ENCODE data around the gene NBPF11.
A peak's percentile ranks its signal among the peaks of the same experiment; 100 is the strongest.
"Not testable (repeated sequence)": the region's sequence is repeated elsewhere in the genome, so short reads cannot be mapped to it uniquely, and the experiment has no call there.

Gene NBPF11

GRCh38 chr1:148151911-148152656 lies at the start of gene NBPF11:
Gene NBPF11, minus strand, starts transcription at chr1:148152281. Its CDS starts 25,278 bp downstream, at chr1:148127003.
- DNase-seq = peak; percentile 70 to 72

DNA sequence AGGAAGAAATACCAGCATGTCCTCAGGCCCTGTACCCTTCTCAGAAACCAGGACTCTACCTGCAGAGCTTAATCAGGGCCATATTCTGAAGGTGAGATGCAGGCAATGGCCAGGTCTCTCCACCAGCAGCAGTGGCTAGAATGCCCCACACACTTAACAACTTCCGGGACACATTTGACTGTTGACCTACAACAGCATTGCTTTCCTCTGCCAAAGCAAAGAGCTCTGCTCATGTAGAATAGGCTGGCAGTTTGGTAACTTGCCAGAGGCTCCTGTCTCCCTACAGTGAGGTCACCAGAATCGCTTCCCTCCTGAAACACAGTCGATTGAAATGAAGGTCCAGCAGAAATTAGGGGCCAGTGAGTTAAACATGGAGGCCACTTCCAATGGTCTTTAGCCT lies 45.3 kb upstream of the NBPF11 start:
- DNase-seq = not testable (repeated sequence)

DNA sequence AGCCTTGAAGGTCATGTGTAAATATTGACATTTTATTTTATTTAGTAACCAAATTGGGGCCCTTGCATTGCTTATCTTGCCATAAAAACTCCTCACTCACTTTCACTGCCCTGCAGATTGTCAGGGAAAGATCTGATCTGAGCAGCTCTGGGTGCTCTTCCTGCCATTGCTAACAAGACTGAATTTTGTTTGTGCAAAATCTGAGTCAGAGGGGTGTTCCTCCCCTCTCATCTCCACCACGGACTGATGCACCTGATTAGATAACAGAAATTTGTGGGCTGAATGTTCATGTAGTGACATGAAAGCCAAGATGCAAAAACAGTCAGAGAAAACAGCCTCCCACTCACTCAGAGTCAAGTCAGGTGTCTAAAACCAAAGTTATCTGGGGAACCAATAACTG lies 44.9 kb upstream of the NBPF11 start:
- DNase-seq = not testable (repeated sequence)

- not testable (repeated sequence) for DNase-seq
These were observed 43.0 kb upstream of the NBPF11 start for GRCh38 chr1:148195115-148195514.

DNA sequence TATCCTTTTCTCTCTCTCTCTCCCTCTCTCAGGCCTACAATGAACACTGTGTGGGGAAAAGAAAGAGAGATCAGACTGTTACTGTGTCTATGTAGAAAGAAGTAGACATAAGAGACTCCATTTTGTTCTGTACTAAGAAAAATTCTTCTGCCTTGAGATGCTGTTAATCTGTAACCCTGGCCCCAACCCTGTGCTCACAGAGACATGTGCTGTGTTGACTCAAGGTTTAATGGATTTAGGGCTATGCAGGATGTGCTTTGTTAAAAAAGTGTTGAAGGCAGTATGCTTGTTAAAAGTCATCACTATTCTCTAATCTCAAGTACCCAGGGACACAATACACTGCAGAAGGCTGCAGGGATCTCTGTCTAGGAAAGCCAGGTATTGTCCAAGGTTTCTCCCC lies 36.7 kb upstream of the NBPF11 start:
- not testable (repeated sequence) for DNase-seq

- DNase-seq = not testable (repeated sequence)
These were observed 26.6 kb upstream of the NBPF11 start for GRCh38 chr1:148178682-148179081.

DNA sequence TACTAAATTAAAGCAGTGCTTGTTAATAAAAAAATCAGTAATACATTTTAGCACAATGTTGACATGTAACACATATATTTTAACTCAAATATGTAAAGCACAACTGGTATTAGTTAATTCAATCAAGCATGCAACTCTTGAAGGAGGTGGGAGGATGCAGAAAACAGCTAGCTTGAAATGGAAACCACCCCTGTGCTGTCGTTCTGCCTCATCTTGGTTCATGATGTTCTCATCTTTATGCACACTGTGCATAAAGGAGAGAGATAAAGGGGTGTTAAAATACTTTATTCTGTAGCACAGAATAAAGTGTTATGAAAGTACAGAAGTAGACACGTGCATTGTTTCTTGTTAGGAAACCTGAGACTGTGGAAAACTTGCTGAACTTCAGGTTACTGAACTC lies 23.3 kb upstream of the NBPF11 start:
- not testable (repeated sequence) for DNase-seq

DNA sequence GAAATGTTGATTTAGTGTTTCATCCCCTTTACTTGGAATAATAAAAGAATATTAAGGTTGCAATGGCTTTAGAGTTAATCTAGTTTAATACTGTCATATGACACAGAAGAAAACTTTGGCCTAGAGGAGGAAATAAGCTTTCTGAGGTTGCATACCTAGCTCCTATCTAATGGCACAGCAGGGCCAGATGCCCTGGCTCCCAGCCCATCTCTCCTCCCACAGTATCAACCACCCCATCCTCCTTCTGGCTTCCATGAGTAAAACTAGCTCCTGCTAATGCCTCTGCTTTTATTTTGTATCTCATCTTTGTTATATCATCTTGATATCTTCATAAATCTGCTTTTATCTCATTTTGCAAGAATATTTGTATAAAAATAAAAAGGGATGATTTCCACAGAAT lies 19.9 kb upstream of the NBPF11 start:
- DNase-seq = not testable (repeated sequence)

GRCh38 chr1:148166558-148167492 lies 14.7 kb upstream of the NBPF11 start:
- DNase-seq = no peak

DNA sequence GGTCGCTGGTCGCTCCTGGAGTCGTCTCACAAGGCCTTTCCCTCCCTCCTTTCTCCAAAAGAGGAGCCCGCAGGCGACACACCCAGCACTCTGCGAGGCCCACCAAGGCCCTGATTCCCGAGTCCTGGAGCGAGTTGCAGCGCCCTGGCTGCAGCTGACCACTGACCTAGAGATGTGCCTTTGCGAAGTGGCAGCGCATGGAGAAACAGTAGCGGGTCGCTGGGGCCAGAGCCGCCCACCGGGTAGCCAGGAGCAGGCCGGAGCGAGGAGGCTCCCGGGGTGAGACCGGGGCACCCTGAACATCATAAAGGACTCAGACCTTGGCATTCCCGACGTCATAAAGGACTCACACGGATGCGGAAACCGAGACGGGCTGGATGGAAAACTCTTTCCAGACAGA lies 10.3 kb upstream of the NBPF11 start:
- no peak for DNase-seq

- DNase-seq = no peak
These were observed 9.2 kb upstream of the NBPF11 start for GRCh38 chr1:148161053-148161901.

GRCh38 chr1:148160343-148161052 lies 8.4 kb upstream of the NBPF11 start:
- no peak for DNase-seq

DNA sequence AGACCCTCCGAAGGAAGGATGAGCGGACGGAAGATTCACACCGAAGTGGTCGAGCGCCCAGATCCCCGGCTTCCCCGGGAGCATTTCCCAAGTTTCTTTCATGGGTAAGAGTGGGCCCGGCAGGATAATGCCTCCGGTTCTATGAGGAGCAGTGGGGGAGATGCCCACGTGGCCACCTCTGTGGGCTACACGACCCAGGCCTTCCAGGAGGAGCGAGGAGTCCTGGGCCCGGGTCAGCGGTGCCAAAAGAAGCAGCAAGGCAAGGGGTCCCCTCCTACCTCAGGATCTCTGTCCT lies 7.9 kb upstream of the NBPF11 start:
- DNase-seq = no peak

- DNase-seq = no peak
These were observed 6.4 kb upstream of the NBPF11 start for GRCh38 chr1:148158341-148159003.

DNA sequence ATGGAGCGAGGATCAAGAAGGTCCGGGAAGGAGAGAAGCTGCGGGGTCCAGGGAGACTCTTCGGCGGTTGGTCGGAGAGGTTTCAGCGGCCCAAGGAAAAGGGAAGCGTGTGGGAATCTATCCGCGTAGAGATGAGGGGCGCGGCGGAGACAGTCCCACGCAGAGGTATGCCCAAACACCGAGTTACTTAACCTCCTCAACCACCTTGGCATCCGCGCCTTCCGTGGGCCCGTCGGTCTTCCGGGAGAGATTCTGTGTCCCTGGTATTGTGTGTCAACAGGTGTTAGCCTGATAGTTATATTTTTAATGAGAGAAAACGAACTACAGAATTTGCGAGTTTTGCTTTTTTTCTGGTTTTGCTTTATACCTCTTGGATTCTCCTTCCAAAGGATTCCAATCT lies 5.7 kb upstream of the NBPF11 start:
- not testable (repeated sequence) for DNase-seq

- not testable (repeated sequence) for DNase-seq
These were observed 3.6 kb upstream of the NBPF11 start for GRCh38 chr1:148155494-148156275.

DNA sequence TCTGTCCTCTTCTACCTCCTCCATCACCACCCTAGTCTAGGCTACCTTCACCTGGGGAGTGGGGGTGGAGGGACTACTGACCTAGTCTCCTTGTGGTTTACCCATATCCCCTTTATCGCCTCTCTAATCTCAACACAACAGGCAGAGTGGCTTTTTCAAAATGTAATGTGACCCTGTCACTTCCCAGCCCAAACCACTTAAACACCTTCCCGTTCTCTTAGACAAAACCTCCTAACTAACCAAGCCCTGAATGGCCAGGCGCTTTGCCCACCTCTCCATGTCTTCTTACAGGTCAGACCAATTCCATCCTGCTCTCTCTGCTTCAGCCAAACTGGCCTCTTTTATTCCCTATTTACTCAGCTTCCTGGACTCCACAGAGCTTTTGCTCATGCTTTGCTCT lies 714 bp upstream of the NBPF11 start:
- not testable (repeated sequence) for DNase-seq

DNA sequence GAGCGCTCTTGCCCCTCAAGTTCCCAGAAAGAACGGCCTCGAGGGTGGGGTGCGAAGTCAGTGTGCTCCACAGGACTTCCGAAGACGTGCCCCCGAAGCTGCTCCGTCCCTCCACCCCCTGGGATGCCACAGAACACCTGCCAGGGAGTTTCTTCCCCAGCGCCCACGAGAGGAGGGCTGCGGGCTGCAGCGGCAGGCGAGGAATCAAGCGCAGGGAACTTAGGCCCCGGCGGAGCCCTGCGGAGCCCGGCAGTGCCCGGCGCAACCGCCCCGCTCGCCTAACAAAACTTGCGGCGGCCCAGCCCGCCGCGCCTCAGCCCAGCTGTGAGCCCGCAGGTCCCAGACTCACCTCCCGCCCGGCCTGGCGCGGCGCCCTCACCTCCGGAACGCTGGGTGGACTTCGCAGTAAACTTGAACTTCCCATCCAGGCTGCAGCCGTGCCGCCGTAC lies 686 bp downstream of the NBPF11 start:
- not testable (repeated sequence) for DNase-seq

DNA sequence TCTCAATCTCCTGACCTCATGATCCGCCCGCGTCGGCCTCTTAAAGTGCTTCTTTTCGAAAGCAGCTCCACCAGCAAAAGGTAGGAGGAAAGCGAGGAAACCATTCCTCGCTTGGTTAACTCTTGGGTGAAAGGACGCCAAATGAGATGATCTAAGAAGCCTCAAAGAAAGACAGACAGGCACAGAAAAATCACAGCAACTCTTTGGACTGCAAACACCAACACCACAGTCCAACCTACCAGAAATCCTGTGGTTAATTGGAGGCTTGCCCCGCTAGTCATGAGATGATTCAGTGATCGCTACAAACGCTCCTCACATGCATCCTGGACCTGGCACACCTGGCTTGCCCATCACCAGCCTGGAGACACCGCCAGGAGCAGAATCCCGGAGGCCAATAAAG lies 1.1 kb downstream of the NBPF11 start:
- not testable (repeated sequence) for DNase-seq

DNA sequence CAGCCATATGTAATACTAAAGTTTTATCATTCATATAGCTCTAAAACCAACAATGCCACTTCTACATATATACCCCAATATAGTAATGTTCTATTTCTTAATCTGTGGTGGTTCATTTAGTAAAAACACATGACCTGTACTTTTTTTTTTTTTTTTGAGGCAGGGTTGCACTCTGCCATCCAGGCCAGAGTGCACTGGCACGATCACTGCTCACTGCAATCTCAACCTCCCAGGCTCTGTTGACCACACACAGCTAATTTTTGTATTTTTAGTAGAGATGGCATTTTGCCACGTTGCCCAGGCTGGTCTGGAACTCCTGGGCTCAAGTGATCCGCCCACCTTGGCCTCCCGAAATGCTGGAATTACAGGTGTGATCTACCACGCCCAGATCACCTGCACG lies 2.1 kb downstream of the NBPF11 start:
- not testable (repeated sequence) for DNase-seq
